A549 (cell line): ENCODE data around the gene NFATC4. TPM values are rescaled to one million over a fixed set of nuclear protein-coding genes. Genes with fewer than 3 reads are reported as not detected.

Experiments
- ATAC-seq, 2 experiments: fragments of 200-7000 bp in 1 of 2; fragments of >200 bp in 1 of 2; cut with Nextera tagmentation in 1 of 2; cut with Tn5 transposase in 1 of 2; 3 replicates each; pipeline versions ENCODE4 v1.8.0 to v1.9.1; 2018 to 2020; ENCODE audit warnings: mild to moderate bottlenecking in 1 of 2, moderate library complexity in 1 of 2
- CTCF ChIA-PET: fragments of 300-600 bp; sonication (Branson Sonifier 250); formaldehyde crosslinking; extraction: SDS; loops from one replicate; lab custom pipeline; 2021; ENCODE audit warnings: antibody characterized with exemption, inconsistent platforms; lab: Yijun Ruan, JAX
- POLR2A ChIA-PET: fragments of 350-600 bp; formaldehyde crosslinking; extraction: SDS; loops from one replicate; lab custom pipeline; 2021; ENCODE audit warnings: antibody characterized with exemption, inconsistent platforms; lab: Yijun Ruan, JAX
- DNase-seq, 2 experiments: peaks; one replicate each; pipeline versions ENCODE4 v3.0.0 to v3.0.0-alpha.2; 2011 to 2016; ENCODE audit warnings: low read depth in 1 of 2, low spot score in 1 of 2
- FAIRE-seq: peaks from 2 replicates; lab custom pipeline; 2011; peaks lifted over from hg19 to GRCh38; lab: Jason Lieb, UNC
- H3K27ac ChIP-seq, 2 experiments: fragments of >200 bp; sonication (Bioruptor Twin); formaldehyde crosslinking; 3 replicates each; pipeline ENCODE4 v1.5.1; 2016 to 2017
- H3K4me1 ChIP-seq: fragments of >200 bp; sonication (Bioruptor Twin); formaldehyde crosslinking; 3 replicates; pipeline ENCODE4 v1.6.1; 2016
- H3K4me2 ChIP-seq: fragments of >200 bp; sonication (Bioruptor Twin); formaldehyde crosslinking; 3 replicates; pipeline ENCODE4 v1.6.1; 2016
- H3K4me3 ChIP-seq: fragments of >200 bp; sonication (Bioruptor Twin); formaldehyde crosslinking; 3 replicates; pipeline ENCODE4 v1.5.1; 2016
- H3K9me3 ChIP-seq: fragments of >200 bp; sonication (Bioruptor Twin); formaldehyde crosslinking; 3 replicates; pipeline ENCODE4 v1.6.1; 2016
- BCL3 ChIP-seq: fragments of >200 bp; sonication (Bioruptor Twin); formaldehyde crosslinking; IDR thresholded peaks from 3 replicates; pipeline ENCODE4 v1.6.1; 2016
- BHLHE40 ChIP-seq: IDR thresholded peaks from 2 replicates; pipeline ENCODE4 v1.6.1; 2012; ENCODE audit warnings: low read depth, low read length, inconsistent platforms
- CBX2 ChIP-seq: fragments of 200-600 bp; sonication (generic); IDR thresholded peaks from 2 replicates; pipeline ENCODE4 v1.6.1; 2016; ENCODE audit warnings: low read depth, mild to moderate bottlenecking, borderline replicate concordance
- CBX8 ChIP-seq: fragments of 200-600 bp; sonication (generic); IDR thresholded peaks from 2 replicates; pipeline ENCODE4 v1.6.1; 2016
- CHD2 ChIP-seq: fragments of 150-350 bp; IDR thresholded peaks from 2 replicates; pipeline ENCODE4 v1.6.1; 2014; ENCODE audit warnings: low read length; ENCODE audit not compliant: partially characterized antibody
- ELK1 ChIP-seq: fragments of 150-350 bp; IDR thresholded peaks from 2 replicates; pipeline ENCODE4 v1.6.1; 2014; ENCODE audit warnings: low read depth, mild to moderate bottlenecking, low read length
- EP300 ChIP-seq, 2 experiments: fragments of >200 bp; sonication (Bioruptor Twin); formaldehyde crosslinking; IDR thresholded peaks; 2 replicates in 1 of 2; 3 replicates in 1 of 2; pipeline ENCODE4 v1.6.1; 2016 to 2017
- HDAC2 ChIP-seq: fragments of 200-600 bp; sonication (generic); IDR thresholded peaks from 2 replicates; pipeline ENCODE4 v1.6.1; 2016
- HOXB5 ChIP-seq: fragments of 250-450 bp; sonication (Bioruptor Pico); IDR thresholded peaks from 2 replicates; pipeline ENCODE4 v1.5.0; 2020; ENCODE audit warnings: mild to moderate bottlenecking, moderate library complexity
- KDM1A ChIP-seq: fragments of 200-600 bp; sonication (generic); IDR thresholded peaks from 2 replicates; pipeline ENCODE4 v1.6.1; 2016; ENCODE audit warnings: low read depth, mild to moderate bottlenecking
- NFE2L2 ChIP-seq: fragments of 150-350 bp; conservative IDR thresholded peaks from 2 replicates; pipeline ENCODE4 v1.6.1; 2014; ENCODE audit warnings: low read length
- NPAS2 ChIP-seq: fragments of 250-450 bp; sonication (Bioruptor Pico); IDR thresholded peaks from 2 replicates; pipeline ENCODE4 v1.8.0; 2022; ENCODE audit warnings: mild to moderate bottlenecking, moderate library complexity, borderline replicate concordance
- POLR2A ChIP-seq: IDR thresholded peaks from 2 replicates; pipeline ENCODE4 v1.6.1; 2012; ENCODE audit warnings: mild to moderate bottlenecking, low read length
- RAD21 ChIP-seq, 2 experiments: fragments of >200 bp in 1 of 2; sonication (Bioruptor Twin) in 1 of 2; formaldehyde crosslinking in 1 of 2; IDR thresholded peaks in 1 of 2; conservative IDR thresholded peaks in 1 of 2; 2 replicates in 1 of 2; 3 replicates in 1 of 2; pipeline ENCODE4 v1.6.1; 2012 to 2018; ENCODE audit warnings: inconsistent platforms in 1 of 2
- RARB ChIP-seq: fragments of 250-450 bp; sonication (Bioruptor Pico); IDR thresholded peaks from 2 replicates; pipeline ENCODE4 v1.8.0; 2021; ENCODE audit warnings: mild to moderate bottlenecking, moderate library complexity
- RCOR1 ChIP-seq: fragments of 150-350 bp; IDR thresholded peaks from 2 replicates; pipeline ENCODE4 v1.6.1; 2014; ENCODE audit warnings: antibody characterized with exemption, low read length, low read depth
- TFCP2L1 ChIP-seq: fragments of 250-450 bp; sonication (Bioruptor Pico); IDR thresholded peaks from 2 replicates; pipeline ENCODE4 v1.5.0; 2021; ENCODE audit warnings: mild to moderate bottlenecking
- ZC3H11A ChIP-seq: fragments of 450-650 bp; IDR thresholded peaks from 2 replicates; pipeline ENCODE4 v1.6.1; 2014; ENCODE audit warnings: antibody characterized with exemption, mild to moderate bottlenecking
- ZNF302 ChIP-seq: fragments of 250-450 bp; sonication (Bioruptor Pico); IDR thresholded peaks from 2 replicates; pipeline ENCODE4 v1.9.0; 2021; ENCODE audit warnings: inconsistent platforms, mild to moderate bottlenecking, moderate library complexity
- ZSCAN20 ChIP-seq: fragments of 250-450 bp; sonication (Bioruptor Pico); IDR thresholded peaks from 2 replicates; pipeline ENCODE4 v1.8.0; 2022; ENCODE audit warnings: mild to moderate bottlenecking, moderate library complexity
- WGBS: methylation state at CpG from one replicate; pipeline ENCODE4 v1.1.6; 2017; ENCODE audit errors: missing lambda C conversion rate; 5-methylcytosine and 5-hydroxymethylcytosine counted together
- polyA plus RNA-seq, 4 experiments: library from polyadenylated mRNA; depleted of rRNA in 3 of 4; stranded (reverse); fragments of >200 nt; fragmentation: RNase III in 1 of 4; extraction: RNeasy Plus Mini Kit Qiagen cat#74134 plus additional on column Dnase treatment in 1 of 4; gene quantifications; 2 replicates in 3 of 4; 3 replicates in 1 of 4; pipeline ENCODE4 v1.2.3, GENCODE V29; 2011 to 2017
- TF ChIP-seq, protein P1 (sequence below): IDR thresholded peaks from 2 replicates; pipeline ENCODE4 v1.6.1; 2012; ENCODE audit warnings: low read depth, borderline replicate concordance
- TF ChIP-seq, protein P2 (sequence below): fragments of 200-600 bp; sonication (generic); IDR thresholded peaks from 2 replicates; pipeline ENCODE4 v1.6.1; 2016; ENCODE audit warnings: antibody characterized with exemption, mild to moderate bottlenecking, moderate library complexity
- TF ChIP-seq, protein P3 (sequence below): IDR thresholded peaks from 2 replicates; pipeline ENCODE4 v1.6.1; 2012

NFATC4 gene
- polyA plus RNA-seq, 2 of the 4 experiments (the other 2 are of a cell fraction), result 0.04 to 0.32 TPM

GRCh38 chr14:24340606-24341005 is 27.4 kb upstream of the NFATC4 start:
- 94% methylated on average over 1 of the region's 1 CpG for WGBS
- no peak for TF ChIP-seq NFE2L2
- no peak for TF ChIP-seq POLR2A
- TF ChIP-seq, protein P1, sequence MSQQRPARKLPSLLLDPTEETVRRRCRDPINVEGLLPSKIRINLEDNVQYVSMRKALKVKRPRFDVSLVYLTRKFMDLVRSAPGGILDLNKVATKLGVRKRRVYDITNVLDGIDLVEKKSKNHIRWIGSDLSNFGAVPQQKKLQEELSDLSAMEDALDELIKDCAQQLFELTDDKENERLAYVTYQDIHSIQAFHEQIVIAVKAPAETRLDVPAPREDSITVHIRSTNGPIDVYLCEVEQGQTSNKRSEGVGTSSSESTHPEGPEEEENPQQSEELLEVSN, result no peak
- TF ChIP-seq RCOR1, result no peak
- TF ChIP-seq ZSCAN20 (CRISPR knock-in tag), result no peak
- TF ChIP-seq, all 56 proteins: peak for 0
- DNase-seq (no peak), ATAC-seq (no peak), FAIRE-seq (no peak)
- Histone ChIP-seq H3K4me3 (no peak overlapping the region), H3K4me2 (no peak overlapping the region), H3K4me1 (no peaks in the 10 kb centered on the region), H3K9me3 (no peaks in the 10 kb centered on the region), H3K27ac (no peak overlapping the region)
- CTCF ChIA-PET, result interaction anchor here (1.1 to 46.6 kb wide), 6 partner anchors 8 to 98 kb away, joined by 3 to 1142 read pairs (median 12); partner anchors contain the start of genes CBLN3, CIDEB and KHNYN
- POLR2A ChIA-PET, result no interaction called here

GRCh38 chr14:24342889-24343288 is 25.1 kb upstream of the NFATC4 start:
- no peak overlapping the region for H3K27ac ChIP-seq
- CTCF ChIA-PET, result interaction anchor here (1.6 to 46.6 kb wide), 3 partner anchors 9 to 89 kb away, joined by 11 to 1142 read pairs (median 29); partner anchors contain the start of genes CBLN3 and KHNYN
- no peak overlapping the region for H3K4me2 ChIP-seq
- H3K4me3 ChIP-seq, result no peak overlapping the region
- TF ChIP-seq, protein P2, sequence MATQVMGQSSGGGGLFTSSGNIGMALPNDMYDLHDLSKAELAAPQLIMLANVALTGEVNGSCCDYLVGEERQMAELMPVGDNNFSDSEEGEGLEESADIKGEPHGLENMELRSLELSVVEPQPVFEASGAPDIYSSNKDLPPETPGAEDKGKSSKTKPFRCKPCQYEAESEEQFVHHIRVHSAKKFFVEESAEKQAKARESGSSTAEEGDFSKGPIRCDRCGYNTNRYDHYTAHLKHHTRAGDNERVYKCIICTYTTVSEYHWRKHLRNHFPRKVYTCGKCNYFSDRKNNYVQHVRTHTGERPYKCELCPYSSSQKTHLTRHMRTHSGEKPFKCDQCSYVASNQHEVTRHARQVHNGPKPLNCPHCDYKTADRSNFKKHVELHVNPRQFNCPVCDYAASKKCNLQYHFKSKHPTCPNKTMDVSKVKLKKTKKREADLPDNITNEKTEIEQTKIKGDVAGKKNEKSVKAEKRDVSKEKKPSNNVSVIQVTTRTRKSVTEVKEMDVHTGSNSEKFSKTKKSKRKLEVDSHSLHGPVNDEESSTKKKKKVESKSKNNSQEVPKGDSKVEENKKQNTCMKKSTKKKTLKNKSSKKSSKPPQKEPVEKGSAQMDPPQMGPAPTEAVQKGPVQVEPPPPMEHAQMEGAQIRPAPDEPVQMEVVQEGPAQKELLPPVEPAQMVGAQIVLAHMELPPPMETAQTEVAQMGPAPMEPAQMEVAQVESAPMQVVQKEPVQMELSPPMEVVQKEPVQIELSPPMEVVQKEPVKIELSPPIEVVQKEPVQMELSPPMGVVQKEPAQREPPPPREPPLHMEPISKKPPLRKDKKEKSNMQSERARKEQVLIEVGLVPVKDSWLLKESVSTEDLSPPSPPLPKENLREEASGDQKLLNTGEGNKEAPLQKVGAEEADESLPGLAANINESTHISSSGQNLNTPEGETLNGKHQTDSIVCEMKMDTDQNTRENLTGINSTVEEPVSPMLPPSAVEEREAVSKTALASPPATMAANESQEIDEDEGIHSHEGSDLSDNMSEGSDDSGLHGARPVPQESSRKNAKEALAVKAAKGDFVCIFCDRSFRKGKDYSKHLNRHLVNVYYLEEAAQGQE, result no peak
- TF ChIP-seq HOXB5 (CRISPR knock-in tag) (no peak), RAD21 (conservative IDR thresholded peaks at IDR 0.05 in 1 of 2, IDR thresholded peaks at IDR 0.05 in 1 of 2) (no peak), CBX2 (no peak), BHLHE40 (no peak), ZC3H11A (no peak), TFCP2L1 (CRISPR knock-in tag) (no peak), NPAS2 (CRISPR knock-in tag) (no peak), ZNF302 (CRISPR knock-in tag) (no peak), CHD2 (no peak), BCL3 (no peak), RCOR1 (no peak), EP300 (IDR thresholded peaks at IDR 0.05) (no peak), CBX8 (no peak), KDM1A (no peak), HDAC2 (no peak), RARB (CRISPR knock-in tag) (no peak), ZSCAN20 (CRISPR knock-in tag) (no peak), ELK1 (no peak)
- TF ChIP-seq, protein P3, sequence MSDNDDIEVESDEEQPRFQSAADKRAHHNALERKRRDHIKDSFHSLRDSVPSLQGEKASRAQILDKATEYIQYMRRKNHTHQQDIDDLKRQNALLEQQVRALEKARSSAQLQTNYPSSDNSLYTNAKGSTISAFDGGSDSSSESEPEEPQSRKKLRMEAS, result no peak
- TF ChIP-seq, all 56 proteins: peak for 0
- ATAC-seq (no peak), FAIRE-seq (no peak), DNase-seq (no peak)
- POLR2A ChIA-PET, result interaction anchor here (1.8 kb wide), 1 partner anchor 88 kb away, joined by 5 read pairs; the partner anchor contains the start of gene KHNYN
- Histone ChIP-seq H3K4me1 (no peaks in the 10 kb centered on the region), H3K9me3 (no peaks in the 10 kb centered on the region)
- 62% methylated on average over 4 of the region's 4 CpGs for WGBS
